Activated CD4-positive, alpha-beta T cell treated with anti-CD3 and anti-CD28 coated beads, Interleukin-2, amount 10 ng/mL, durations not matched to agents 7 days and 5 days (primary cell): ENCODE data around the gene AGFG2. TPM values are rescaled to one million over a fixed set of nuclear protein-coding genes. Genes with fewer than 3 reads are reported as not detected.
A peak's percentile ranks its signal among the peaks of the same experiment; 100 is the strongest.
"Not testable (repeated sequence)": the region's sequence is repeated elsewhere in the genome, so short reads cannot be mapped to it uniquely, and the experiment has no call there.

ENCODE experiments used
- CTCF ChIA-PET: fragments of 350-600 bp; sonication (Branson Sonifier 250); formaldehyde crosslinking; loops from one replicate; lab custom pipeline; 2021; ENCODE audit warnings: antibody characterized with exemption; lab: Charles Lee
- POLR2A ChIA-PET: fragments of 350-600 bp; sonication (Branson Sonifier 250); formaldehyde crosslinking; loops from one replicate; lab custom pipeline; 2021; ENCODE audit warnings: antibody characterized with exemption; lab: Charles Lee
- DNase-seq: peaks from one replicate; pipeline ENCODE4 v3.0.0-alpha.2; 2020
- H3K27ac Mint-ChIP-seq: one replicate; pipeline ENCODE4 v1.8.0; 2021; ENCODE audit warnings: mild to moderate bottlenecking, moderate library complexity, mixed read lengths
- H3K27me3 Mint-ChIP-seq: one replicate; pipeline ENCODE4 v1.8.0; 2021; ENCODE audit warnings: mixed read lengths
- H3K36me3 Mint-ChIP-seq: one replicate; pipeline ENCODE4 v1.8.0; 2021; ENCODE audit warnings: low read depth, mixed read lengths
- H3K4me1 Mint-ChIP-seq: one replicate; pipeline ENCODE4 v1.8.0; 2021; ENCODE audit warnings: mixed read lengths
- H3K4me3 Mint-ChIP-seq: one replicate; pipeline ENCODE4 v1.8.0; 2021; ENCODE audit warnings: mild to moderate bottlenecking, moderate library complexity, mixed read lengths
- H3K9me3 Mint-ChIP-seq: one replicate; pipeline ENCODE4 v1.8.0; 2021; ENCODE audit warnings: mixed read lengths
- total RNA-seq, 2 experiments: library from RNA; stranded (reverse); gene quantifications; one replicate each; pipeline ENCODE4 v1.2.3, GENCODE V29; 2021

AGFG2 gene
- 10 to 100 TPM; 43.0 to 45.3 TPM for total RNA-seq

- POLR2A ChIA-PET = no interaction called here
- peaks cover 15% of the 10 kb centered on the region for H3K36me3 Mint-ChIP-seq
- H3K27ac Mint-ChIP-seq = peak within 1 kb of the TSS; percentile 83
- CTCF ChIA-PET = interaction anchor here (0.7 to 2.5 kb wide), 5 partner anchors 17 to 167 kb away, joined by 3 to 6 read pairs (median 3); partner anchors contain the start of gene POP7
- DNase-seq = peak; percentile 100
- H3K4me3 Mint-ChIP-seq = peak within 1 kb of the TSS; percentile 99
- no peaks in the 10 kb centered on the region for H3K27me3 Mint-ChIP-seq
- H3K4me1 Mint-ChIP-seq = peaks cover 48% of the 10 kb centered on the region
- H3K9me3 Mint-ChIP-seq = no peaks in the 10 kb centered on the region
Measured at GRCh38 chr7:100538654-100539435, at the start of gene AGFG2. Gene AGFG2 (plus strand): TSS chr7:100539203. CDS start chr7:100539347, 144 bp downstream.

GRCh38 chr7:100489824-100490223 is 49.2 kb upstream of the AGFG2 start:
- Mint-ChIP-seq H3K27ac (no peak overlapping the region), H3K4me3 (no peak overlapping the region), H3K36me3 (no peaks in the 10 kb centered on the region), H3K9me3 (no peaks in the 10 kb centered on the region), H3K27me3 (peaks cover 4% of the 10 kb centered on the region), H3K4me1 (peaks cover 24% of the 10 kb centered on the region)
- CTCF ChIA-PET = interaction anchor here (2.7 kb wide), 1 partner anchor 9 kb away, joined by 12 read pairs; the partner anchor contains the start of gene TSC22D4
- POLR2A ChIA-PET = no interaction called here
- peak; percentile 70 for DNase-seq

- POLR2A ChIA-PET = no interaction called here
- peaks cover 26% of the 10 kb centered on the region for H3K4me1 Mint-ChIP-seq
- CTCF ChIA-PET = interaction anchor here (2.7 kb wide), 1 partner anchor 10 kb away, joined by 12 read pairs; the partner anchor contains the start of gene TSC22D4
Measured at GRCh38 chr7:100490483-100491191, 48.4 kb upstream of the AGFG2 start.

GRCh38 chr7:100491192-100491578 is 47.8 kb upstream of the AGFG2 start:
- Mint-ChIP-seq H3K9me3 (no peaks in the 10 kb centered on the region), H3K27me3 (peaks cover 7% of the 10 kb centered on the region), H3K4me1 (peaks cover 24% of the 10 kb centered on the region), H3K4me3 (no peak overlapping the region), H3K27ac (no peak overlapping the region), H3K36me3 (no peaks in the 10 kb centered on the region)
- ChIA-PET CTCF (interaction anchor here (0.6 to 1.2 kb wide), 2 partner anchors 8 to 40 kb away, joined by 3 to 4 read pairs; no protein-coding TSS in a partner anchor), POLR2A (no interaction called here)
- no peak for DNase-seq

More at GRCh38 chr7:100490483-100491191, 48.4 kb upstream of the AGFG2 start:
- Mint-ChIP-seq H3K9me3 (no peaks in the 10 kb centered on the region), H3K27ac (no peak overlapping the region), H3K27me3 (peaks cover 5% of the 10 kb centered on the region), H3K36me3 (no peaks in the 10 kb centered on the region), H3K4me3 (no peak overlapping the region)
- DNase-seq = no peak

- H3K4me3 Mint-ChIP-seq = peak overlapping the region; percentile 49
- no peaks in the 10 kb centered on the region for H3K9me3 Mint-ChIP-seq
- H3K27ac Mint-ChIP-seq = peak overlapping the region; percentile 74
- peaks cover 24% of the 10 kb centered on the region for H3K4me1 Mint-ChIP-seq
- CTCF ChIA-PET = interaction anchor here (1.0 to 1.6 kb wide), 5 partner anchors 8 to 72 kb away, joined by 3 to 6 read pairs (median 4); no protein-coding TSS in a partner anchor
- no peaks in the 10 kb centered on the region for H3K36me3 Mint-ChIP-seq
- POLR2A ChIA-PET = interaction anchor here (0.5 to 1.1 kb wide), 2 partner anchors 31 to 38 kb away, joined by 3 to 4 read pairs; no protein-coding TSS in a partner anchor
- no peak for DNase-seq
- H3K27me3 Mint-ChIP-seq = peaks cover 11% of the 10 kb centered on the region
Measured at GRCh38 chr7:100492738-100493475, 46.1 kb upstream of the AGFG2 start.

GRCh38 chr7:100493476-100494264 is 45.3 kb upstream of the AGFG2 start:
- ChIA-PET POLR2A (interaction anchor here (0.5 to 1.1 kb wide), 2 partner anchors 32 to 39 kb away, joined by 3 to 4 read pairs; no protein-coding TSS in a partner anchor), CTCF (interaction anchor here (1.0 to 1.6 kb wide), 5 partner anchors 9 to 71 kb away, joined by 3 to 6 read pairs (median 4); no protein-coding TSS in a partner anchor)
- H3K9me3 Mint-ChIP-seq = no peaks in the 10 kb centered on the region
- peak overlapping the region; percentile 51 for H3K4me3 Mint-ChIP-seq
- no peaks in the 10 kb centered on the region for H3K36me3 Mint-ChIP-seq
- peaks cover 24% of the 10 kb centered on the region for H3K4me1 Mint-ChIP-seq
- H3K27ac Mint-ChIP-seq = peak overlapping the region; percentile 74
- DNase-seq = peak; percentile 69
- H3K27me3 Mint-ChIP-seq = peaks cover 11% of the 10 kb centered on the region

GRCh38 chr7:100496509-100496908 is 42.5 kb upstream of the AGFG2 start:
- H3K4me1 Mint-ChIP-seq = peaks cover 21% of the 10 kb centered on the region
- DNase-seq = no peak
- CTCF ChIA-PET = interaction anchor here (0.7 to 1.8 kb wide), 4 partner anchors 12 to 53 kb away, joined by 3 to 7 read pairs (median 4); no protein-coding TSS in a partner anchor
- H3K4me3 Mint-ChIP-seq = no peak overlapping the region
- POLR2A ChIA-PET = no interaction called here
- H3K36me3 Mint-ChIP-seq = no peaks in the 10 kb centered on the region
- H3K27ac Mint-ChIP-seq = no peak overlapping the region
- H3K27me3 Mint-ChIP-seq = peaks cover 11% of the 10 kb centered on the region
- no peaks in the 10 kb centered on the region for H3K9me3 Mint-ChIP-seq

GRCh38 chr7:100500743-100501142 is 38.3 kb upstream of the AGFG2 start:
- H3K27me3 Mint-ChIP-seq, CTCF ChIA-PET, H3K4me3 Mint-ChIP-seq, POLR2A ChIA-PET, H3K27ac Mint-ChIP-seq, H3K4me1 Mint-ChIP-seq, H3K36me3 Mint-ChIP-seq, H3K9me3 Mint-ChIP-seq, DNase-seq: not testable (repeated sequence)

- H3K4me1 Mint-ChIP-seq, H3K4me3 Mint-ChIP-seq, POLR2A ChIA-PET, DNase-seq, H3K9me3 Mint-ChIP-seq, H3K36me3 Mint-ChIP-seq, H3K27me3 Mint-ChIP-seq, H3K27ac Mint-ChIP-seq: not testable (repeated sequence)
- CTCF ChIA-PET = interaction anchor here (0.6 to 1.5 kb wide), 6 partner anchors 19 to 211 kb away, joined by 3 read pairs; no protein-coding TSS in a partner anchor
Measured at GRCh38 chr7:100504031-100504430, 35.0 kb upstream of the AGFG2 start.

GRCh38 chr7:100504887-100505611 is 34.0 kb upstream of the AGFG2 start:
- H3K4me3 Mint-ChIP-seq = no peak overlapping the region
- H3K36me3 Mint-ChIP-seq = no peaks in the 10 kb centered on the region
- no peaks in the 10 kb centered on the region for H3K9me3 Mint-ChIP-seq
- ChIA-PET CTCF (interaction anchor here (0.6 to 1.5 kb wide), 3 partner anchors 22 to 65 kb away, joined by 3 read pairs; no protein-coding TSS in a partner anchor), POLR2A (no interaction called here)
- DNase-seq = no peak
- no peak overlapping the region for H3K27ac Mint-ChIP-seq
- peaks cover 2% of the 10 kb centered on the region for H3K27me3 Mint-ChIP-seq
- no peaks in the 10 kb centered on the region for H3K4me1 Mint-ChIP-seq

GRCh38 chr7:100506356-100506923 is 32.6 kb upstream of the AGFG2 start:
- Mint-ChIP-seq H3K27me3 (peaks cover 6% of the 10 kb centered on the region), H3K9me3 (no peaks in the 10 kb centered on the region), H3K4me1 (no peaks in the 10 kb centered on the region), H3K4me3 (no peak overlapping the region), H3K36me3 (no peaks in the 10 kb centered on the region), H3K27ac (no peak overlapping the region)
- no peak for DNase-seq
- POLR2A ChIA-PET = no interaction called here
- CTCF ChIA-PET = interaction anchor here (0.6 to 1.0 kb wide), 4 partner anchors 9 to 420 kb away, joined by 3 to 7 read pairs (median 3); no protein-coding TSS in a partner anchor
